Astrocyte of the spinal cord (primary cell): ENCODE measurements around the gene TSPAN6.

Experiments
- DNase-seq: peaks from one replicate; pipeline ENCODE4 v3.0.0; 2011; ENCODE audit warnings: low read depth, low spot score
- H3K4me3 ChIP-seq: 2 replicates; pipeline ENCODE4 v1.5.1; 2011; ENCODE audit warnings: low read depth, mild to moderate bottlenecking, low read length, moderate library complexity
- in situ Hi-C: cut with HindIII; loops from 2 replicates; pipeline ENCODE4 v1.10.0; 2017; ENCODE audit warnings: low sequenced_read_pairs
- TF ChIP-seq, protein P1 (sequence below): IDR thresholded peaks from 2 replicates; pipeline ENCODE4 v1.5.1; 2012; ENCODE audit warnings: low read depth, mild to moderate bottlenecking, low read length, inconsistent platforms

TSPAN6 gene

GRCh38 chrX:100643212-100643611, 6.6 kb upstream of the TSPAN6 start:
- in situ Hi-C loops: no loop called here

GRCh38 chrX:100642290-100642689, 5.7 kb upstream of the TSPAN6 start:
- in situ Hi-C loops: no loop called here
- TF ChIP-seq, protein P1, sequence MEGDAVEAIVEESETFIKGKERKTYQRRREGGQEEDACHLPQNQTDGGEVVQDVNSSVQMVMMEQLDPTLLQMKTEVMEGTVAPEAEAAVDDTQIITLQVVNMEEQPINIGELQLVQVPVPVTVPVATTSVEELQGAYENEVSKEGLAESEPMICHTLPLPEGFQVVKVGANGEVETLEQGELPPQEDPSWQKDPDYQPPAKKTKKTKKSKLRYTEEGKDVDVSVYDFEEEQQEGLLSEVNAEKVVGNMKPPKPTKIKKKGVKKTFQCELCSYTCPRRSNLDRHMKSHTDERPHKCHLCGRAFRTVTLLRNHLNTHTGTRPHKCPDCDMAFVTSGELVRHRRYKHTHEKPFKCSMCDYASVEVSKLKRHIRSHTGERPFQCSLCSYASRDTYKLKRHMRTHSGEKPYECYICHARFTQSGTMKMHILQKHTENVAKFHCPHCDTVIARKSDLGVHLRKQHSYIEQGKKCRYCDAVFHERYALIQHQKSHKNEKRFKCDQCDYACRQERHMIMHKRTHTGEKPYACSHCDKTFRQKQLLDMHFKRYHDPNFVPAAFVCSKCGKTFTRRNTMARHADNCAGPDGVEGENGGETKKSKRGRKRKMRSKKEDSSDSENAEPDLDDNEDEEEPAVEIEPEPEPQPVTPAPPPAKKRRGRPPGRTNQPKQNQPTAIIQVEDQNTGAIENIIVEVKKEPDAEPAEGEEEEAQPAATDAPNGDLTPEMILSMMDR: no peak
- H3K4me3 ChIP-seq: no peak overlapping the region
- DNase-seq: no peak

More at GRCh38 chrX:100643212-100643611, 6.6 kb upstream of the TSPAN6 start:
- DNase-seq: no peak
- TF ChIP-seq, protein P1: no peak
- no peak overlapping the region for H3K4me3 ChIP-seq

GRCh38 chrX:100635989-100636320, 651 bp downstream of the TSPAN6 start:
- TF ChIP-seq, protein P1: no peak
- DNase-seq: no peak
- in situ Hi-C loops: no loop called here
- H3K4me3 ChIP-seq: peak overlapping the region; percentile 65

- H3K4me3 ChIP-seq: no peak overlapping the region
- TF ChIP-seq, protein P1: no peak
- in situ Hi-C loops: no loop called here
- DNase-seq: no peak
Observed at GRCh38 chrX:100635040-100635439, 1.6 kb downstream of the TSPAN6 start.

- TF ChIP-seq, protein P1: no peak
- no peak overlapping the region for H3K4me3 ChIP-seq
- in situ Hi-C loops: no loop called here
- DNase-seq: peak; percentile 54
Observed at GRCh38 chrX:100625985-100626491, 10.6 kb downstream of the TSPAN6 start.

DNA sequence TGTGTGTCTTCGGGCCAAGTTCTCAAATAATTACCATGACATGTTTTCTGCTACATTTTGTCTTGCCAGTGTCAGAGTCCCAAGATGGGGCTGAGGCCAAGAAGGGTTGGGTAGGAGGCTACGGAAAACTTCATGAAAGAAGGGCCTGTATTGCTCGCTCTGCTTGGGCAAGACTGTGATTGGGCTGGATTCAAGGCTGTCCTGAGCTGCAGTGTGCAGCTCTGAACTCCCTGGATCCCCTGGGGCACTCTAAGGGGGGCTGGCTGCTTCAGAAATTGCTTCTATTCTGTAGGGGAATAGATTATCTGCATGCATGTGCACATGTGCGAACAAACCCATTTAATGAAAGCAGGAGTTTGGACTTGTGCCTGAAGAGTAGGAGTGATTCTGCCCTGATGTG, 13.6 kb downstream of the TSPAN6 start:
- H3K4me3 ChIP-seq: no peak overlapping the region
- TF ChIP-seq, protein P1: no peak
- in situ Hi-C loops: no loop called here
- DNase-seq: no peak

DNA sequence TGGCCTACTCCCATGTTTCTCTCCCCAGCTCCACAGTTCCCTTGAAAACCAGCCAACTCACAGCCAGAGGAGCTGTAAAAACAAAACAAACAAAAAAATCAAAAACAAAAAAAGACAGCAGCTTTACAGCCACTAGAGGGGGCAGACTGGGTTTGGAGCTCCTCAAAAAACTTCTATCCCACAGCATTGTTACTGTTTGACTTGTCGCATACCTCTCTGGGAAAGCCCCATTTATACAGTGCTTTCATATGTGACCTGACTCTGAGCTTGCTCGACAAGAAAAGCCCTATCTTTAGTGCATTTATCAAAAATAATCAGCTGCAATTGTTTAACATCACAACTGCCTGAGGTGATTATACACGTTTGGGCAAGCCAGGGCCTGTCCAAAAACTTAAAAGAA, 21.6 kb downstream of the TSPAN6 start:
- in situ Hi-C loops: no loop called here
- DNase-seq: peak; percentile 61
- TF ChIP-seq, protein P1: peak; percentile 65
- no peak overlapping the region for H3K4me3 ChIP-seq
